Measurements from ENCODE around the gene REELD1.

DNA sequence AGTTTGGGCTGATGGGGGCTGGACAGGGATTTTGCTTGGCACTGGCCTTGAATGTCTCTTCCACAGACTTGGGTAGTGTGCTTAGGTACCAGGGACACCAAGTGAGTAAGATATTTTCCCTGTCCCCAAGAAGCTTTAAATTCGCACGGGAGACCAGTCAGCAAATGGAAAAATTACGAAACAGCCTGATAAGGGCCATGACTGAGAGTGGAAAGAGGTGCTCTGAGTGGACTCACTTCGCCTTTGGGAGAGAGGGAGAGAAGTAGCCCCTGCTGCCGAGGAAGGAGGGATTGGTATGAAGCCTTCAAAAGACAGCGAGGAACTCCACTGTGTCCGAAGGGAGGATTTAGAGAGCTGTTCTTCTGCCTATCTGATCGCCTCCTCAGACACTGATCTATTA, 36.2 kb upstream of the REELD1 start:
- TF ChIP-seq, protein P1, sequence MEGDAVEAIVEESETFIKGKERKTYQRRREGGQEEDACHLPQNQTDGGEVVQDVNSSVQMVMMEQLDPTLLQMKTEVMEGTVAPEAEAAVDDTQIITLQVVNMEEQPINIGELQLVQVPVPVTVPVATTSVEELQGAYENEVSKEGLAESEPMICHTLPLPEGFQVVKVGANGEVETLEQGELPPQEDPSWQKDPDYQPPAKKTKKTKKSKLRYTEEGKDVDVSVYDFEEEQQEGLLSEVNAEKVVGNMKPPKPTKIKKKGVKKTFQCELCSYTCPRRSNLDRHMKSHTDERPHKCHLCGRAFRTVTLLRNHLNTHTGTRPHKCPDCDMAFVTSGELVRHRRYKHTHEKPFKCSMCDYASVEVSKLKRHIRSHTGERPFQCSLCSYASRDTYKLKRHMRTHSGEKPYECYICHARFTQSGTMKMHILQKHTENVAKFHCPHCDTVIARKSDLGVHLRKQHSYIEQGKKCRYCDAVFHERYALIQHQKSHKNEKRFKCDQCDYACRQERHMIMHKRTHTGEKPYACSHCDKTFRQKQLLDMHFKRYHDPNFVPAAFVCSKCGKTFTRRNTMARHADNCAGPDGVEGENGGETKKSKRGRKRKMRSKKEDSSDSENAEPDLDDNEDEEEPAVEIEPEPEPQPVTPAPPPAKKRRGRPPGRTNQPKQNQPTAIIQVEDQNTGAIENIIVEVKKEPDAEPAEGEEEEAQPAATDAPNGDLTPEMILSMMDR (IDR thresholded peaks at IDR 0.05; ENCODE audit: low read depth, low read length, missing input control), result no peak
- TF ChIP-seq REST (IDR thresholded peaks at IDR 0.05) (no peak), SP1 (IDR thresholded peaks at IDR 0.05) (no peak), ZBTB33 (IDR thresholded peaks at IDR 0.05) (no peak), RAD21 (IDR thresholded peaks at IDR 0.05) (no peak), TAF1 (conservative IDR thresholded peaks at IDR 0.05) (no peak), EGR1 (IDR thresholded peaks at IDR 0.05; ENCODE audit: low read depth in 2 of 2) (no peak), YY1 (IDR thresholded peaks at IDR 0.05) (no peak), NR2F2 (IDR thresholded peaks at IDR 0.05) (no peak)
- TF ChIP-seq, protein P2, sequence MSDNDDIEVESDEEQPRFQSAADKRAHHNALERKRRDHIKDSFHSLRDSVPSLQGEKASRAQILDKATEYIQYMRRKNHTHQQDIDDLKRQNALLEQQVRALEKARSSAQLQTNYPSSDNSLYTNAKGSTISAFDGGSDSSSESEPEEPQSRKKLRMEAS (IDR thresholded peaks at IDR 0.05), result no peak
- TF ChIP-seq, protein P3, sequence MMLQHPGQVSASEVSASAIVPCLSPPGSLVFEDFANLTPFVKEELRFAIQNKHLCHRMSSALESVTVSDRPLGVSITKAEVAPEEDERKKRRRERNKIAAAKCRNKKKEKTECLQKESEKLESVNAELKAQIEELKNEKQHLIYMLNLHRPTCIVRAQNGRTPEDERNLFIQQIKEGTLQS (IDR thresholded peaks at IDR 0.05), result no peak

Measured in liver (tissue), 3 donors.